GM23338 (cell line): ENCODE results near the gene NOP56. TPM values are rescaled to one million over a fixed set of nuclear protein-coding genes. Genes with fewer than 3 reads are reported as not detected.

Experiments used
- ATAC-seq: fragments of 200-7000 bp; cut with Tn5 transposase; 3 replicates; pipeline ENCODE4 v1.9.1; 2020
- DNase-seq: peaks from one replicate; pipeline ENCODE4 v3.0.0-alpha.2; 2015; ENCODE audit warnings: low spot score
- H2AFZ ChIP-seq: fragments of 200-600 bp; sonication (generic); 2 replicates; pipeline ENCODE4 v1.8.0; 2016; ENCODE audit warnings: antibody characterized with exemption, mild to moderate bottlenecking, moderate library complexity
- H3F3A ChIP-seq: fragments of 200-600 bp; sonication (generic); replicated peaks from 2 replicates; pipeline ENCODE4 v1.8.0; 2017; ENCODE audit warnings: antibody characterized with exemption, mixed run types, low read depth
- H3K27ac ChIP-seq: fragments of 200-600 bp; sonication (generic); 2 replicates; pipeline ENCODE4 v1.6.1; 2016; ENCODE audit warnings: low read depth
- H3K27me3 ChIP-seq: fragments of 200-600 bp; sonication (generic); 2 replicates; pipeline ENCODE4 v1.8.0; 2016; ENCODE audit warnings: mild to moderate bottlenecking, mixed run types, moderate library complexity; ENCODE audit not compliant: insufficient read depth
- H3K36me3 ChIP-seq: fragments of 200-600 bp; sonication (generic); 2 replicates; pipeline ENCODE4 v1.8.0; 2016; ENCODE audit warnings: mild to moderate bottlenecking; ENCODE audit not compliant: insufficient read depth
- H3K4me1 ChIP-seq: fragments of 200-600 bp; sonication (generic); 2 replicates; pipeline ENCODE4 v1.8.0; 2016; ENCODE audit warnings: mild to moderate bottlenecking, moderate library complexity; ENCODE audit not compliant: insufficient read depth
- H3K4me2 ChIP-seq: fragments of 200-600 bp; sonication (generic); 2 replicates; pipeline ENCODE4 v1.7.1; 2017; ENCODE audit warnings: mixed run types
- H3K4me3 ChIP-seq: fragments of 200-600 bp; sonication (generic); 2 replicates; pipeline ENCODE4 v1.6.1; 2016; ENCODE audit warnings: mixed run types
- H3K79me2 ChIP-seq: fragments of 200-600 bp; sonication (generic); replicated peaks from 2 replicates; pipeline ENCODE4 v1.8.0; 2017; ENCODE audit warnings: mild to moderate bottlenecking; ENCODE audit not compliant: insufficient read depth
- H3K9me2 ChIP-seq: fragments of 200-600 bp; sonication (generic); 2 replicates; pipeline ENCODE4 v1.8.0; 2017; ENCODE audit not compliant: insufficient read depth
- H4K20me1 ChIP-seq: fragments of 200-600 bp; sonication (generic); replicated peaks from 2 replicates; pipeline ENCODE4 v1.8.0; 2017; ENCODE audit warnings: mild to moderate bottlenecking; ENCODE audit not compliant: insufficient read depth
- H3K27ac Mint-ChIP-seq: 2 replicates; pipeline ENCODE4 v1.8.0; 2020; ENCODE audit warnings: inconsistent platforms, mild to moderate bottlenecking, moderate library complexity, mixed read lengths
- H3K27me3 Mint-ChIP-seq: 3 replicates; pipeline ENCODE4 v1.8.0; 2022; ENCODE audit warnings: low read depth, mild to moderate bottlenecking, moderate library complexity, mixed read lengths, inconsistent platforms; ENCODE audit not compliant: insufficient read depth, poor library complexity
- H3K36me3 Mint-ChIP-seq: 3 replicates; pipeline ENCODE4 v1.8.0; 2021; ENCODE audit warnings: low read depth, mild to moderate bottlenecking, inconsistent platforms, moderate library complexity, mixed read lengths
- H3K4me1 Mint-ChIP-seq: 3 replicates; pipeline ENCODE4 v1.8.0; 2020; ENCODE audit warnings: mild to moderate bottlenecking, inconsistent platforms, mixed read lengths
- H3K4me3 Mint-ChIP-seq: 3 replicates; pipeline ENCODE4 v1.8.0; 2021; ENCODE audit warnings: moderate library complexity, mild to moderate bottlenecking, inconsistent platforms, mixed read lengths
- H3K9me3 Mint-ChIP-seq: 3 replicates; pipeline ENCODE4 v1.8.0; 2020; ENCODE audit warnings: moderate library complexity, mild to moderate bottlenecking, inconsistent platforms, mixed read lengths
- CREB1 ChIP-seq: fragments of 250-450 bp; sonication (Bioruptor Pico); IDR thresholded peaks from 2 replicates; pipeline ENCODE4 v1.5.0; 2020; ENCODE audit warnings: low read depth, mild to moderate bottlenecking, moderate library complexity
- EZH2phosphoT487 ChIP-seq: fragments of 200-600 bp; sonication (generic); IDR thresholded peaks from one replicate; pipeline ENCODE4 v1.8.1; 2018; ENCODE audit warnings: antibody characterized with exemption; ENCODE audit not compliant: unreplicated experiment
- JUNB ChIP-seq: IDR thresholded peaks from one replicate; pipeline ENCODE4 v1.6.1; 2016; ENCODE audit warnings: antibody characterized with exemption; ENCODE audit not compliant: unreplicated experiment
- NANOG ChIP-seq: IDR thresholded peaks from 2 replicates; pipeline ENCODE4 v1.6.1; 2016; ENCODE audit warnings: antibody characterized with exemption, borderline replicate concordance
- POLR2AphosphoS5 ChIP-seq: IDR thresholded peaks from 2 replicates; pipeline ENCODE4 v1.6.1; 2016; ENCODE audit warnings: antibody characterized with exemption, low read depth
- STAT1 ChIP-seq: IDR thresholded peaks from one replicate; pipeline ENCODE4 v1.6.1; 2016; ENCODE audit warnings: antibody characterized with exemption; ENCODE audit not compliant: unreplicated experiment
- ZNF114 ChIP-seq: fragments of 250-450 bp; sonication (Bioruptor Pico); IDR thresholded peaks from 2 replicates; pipeline ENCODE4 v1.5.0; 2020; ENCODE audit warnings: mild to moderate bottlenecking, moderate library complexity
- ZNF331 ChIP-seq: fragments of 250-450 bp; sonication (Bioruptor Pico); IDR thresholded peaks from 2 replicates; pipeline ENCODE4 v1.5.0; 2020; ENCODE audit warnings: low read depth, mild to moderate bottlenecking, moderate library complexity
- polyA plus RNA-seq: library from polyadenylated mRNA; unstranded; fragments of >200 nt; fragmentation: Nextera tagmentation; extraction: Ambion mirVana; gene quantifications from 2 replicates; pipeline ENCODE4 v1.2.1, GENCODE V29; 2016
- total RNA-seq: library from RNA; depleted of rRNA; stranded (reverse); fragments of >200 nt; shearing (Covaris generic); gene quantifications from 2 replicates; pipeline ENCODE4 v1.2.3, GENCODE V29; 2014
- TF ChIP-seq, protein P1 (sequence below): IDR thresholded peaks from 2 replicates; pipeline ENCODE4 v1.6.1; 2016; ENCODE audit warnings: antibody characterized with exemption
- TF ChIP-seq, protein P2 (sequence below): fragments of 250-450 bp; sonication (Bioruptor Pico); IDR thresholded peaks from 2 replicates; pipeline ENCODE4 v1.5.0; 2020; ENCODE audit warnings: mild to moderate bottlenecking, moderate library complexity

NOP56 gene
- total and polyA plus RNA-seq, 2 experiments from 2014 or later = 447 to 576 TPM

DNA sequence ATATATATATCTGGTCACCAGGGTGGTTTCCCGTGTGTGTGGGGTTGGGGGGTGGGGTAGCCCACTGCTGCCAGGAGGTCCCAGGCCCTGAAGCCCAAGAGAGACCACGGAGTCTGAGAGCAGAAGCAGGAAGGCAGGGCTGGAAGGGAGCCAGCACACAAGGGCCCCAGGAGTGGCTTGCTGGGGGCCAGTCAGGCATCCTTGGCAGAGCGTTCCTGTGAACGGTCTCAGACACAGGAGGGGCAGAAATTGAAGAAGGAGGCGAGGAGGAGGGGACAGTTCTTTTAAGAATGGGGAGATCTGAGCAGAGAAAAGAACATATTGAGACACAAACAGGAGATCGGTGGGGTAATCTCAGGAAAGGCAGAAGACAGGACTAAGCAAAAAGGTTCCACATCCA lies 38.3 kb downstream of the NOP56 start:
- H3K36me3 Mint-ChIP-seq = peaks cover 7% of the 10 kb centered on the region; the same call in 1 of the 3 replicates
- H3K27ac ChIP-seq = no peak overlapping the region
- no peaks in the 10 kb centered on the region for H3K9me2 ChIP-seq
- H2AFZ ChIP-seq = no peak overlapping the region
- peaks cover 7% of the 10 kb centered on the region; the same call in 1 of the 2 replicates for H3F3A ChIP-seq
- H3K36me3 ChIP-seq = no peaks in the 10 kb centered on the region
- H3K4me1 Mint-ChIP-seq = peaks cover 30% of the 10 kb centered on the region
- no peak overlapping the region for H3K27ac Mint-ChIP-seq
- peak overlapping the region; percentile 83; the same call in 1 of the 3 replicates for H3K4me3 Mint-ChIP-seq
- H3K9me3 Mint-ChIP-seq = peaks cover 9% of the 10 kb centered on the region; the same call in 2 of the 3 replicates
- no peaks in the 10 kb centered on the region for H3K79me2 ChIP-seq
- peaks cover 11% of the 10 kb centered on the region; the same call in 1 of the 2 replicates for H4K20me1 ChIP-seq
- H3K27me3 ChIP-seq = peaks cover 87% of the 10 kb centered on the region
- no peak overlapping the region for H3K4me3 ChIP-seq
- H3K4me2 ChIP-seq = no peak overlapping the region
- TF ChIP-seq ZNF114 (no peak), ZNF331 (no peak), STAT1 (no peak), NANOG (no peak), POLR2AphosphoS5 (no peak), CREB1 (no peak), JUNB (no peak), EZH2phosphoT487 (no peak)
- TF ChIP-seq, protein P1, sequence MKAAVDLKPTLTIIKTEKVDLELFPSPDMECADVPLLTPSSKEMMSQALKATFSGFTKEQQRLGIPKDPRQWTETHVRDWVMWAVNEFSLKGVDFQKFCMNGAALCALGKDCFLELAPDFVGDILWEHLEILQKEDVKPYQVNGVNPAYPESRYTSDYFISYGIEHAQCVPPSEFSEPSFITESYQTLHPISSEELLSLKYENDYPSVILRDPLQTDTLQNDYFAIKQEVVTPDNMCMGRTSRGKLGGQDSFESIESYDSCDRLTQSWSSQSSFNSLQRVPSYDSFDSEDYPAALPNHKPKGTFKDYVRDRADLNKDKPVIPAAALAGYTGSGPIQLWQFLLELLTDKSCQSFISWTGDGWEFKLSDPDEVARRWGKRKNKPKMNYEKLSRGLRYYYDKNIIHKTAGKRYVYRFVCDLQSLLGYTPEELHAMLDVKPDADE = no peak
- TF ChIP-seq, protein P2, sequence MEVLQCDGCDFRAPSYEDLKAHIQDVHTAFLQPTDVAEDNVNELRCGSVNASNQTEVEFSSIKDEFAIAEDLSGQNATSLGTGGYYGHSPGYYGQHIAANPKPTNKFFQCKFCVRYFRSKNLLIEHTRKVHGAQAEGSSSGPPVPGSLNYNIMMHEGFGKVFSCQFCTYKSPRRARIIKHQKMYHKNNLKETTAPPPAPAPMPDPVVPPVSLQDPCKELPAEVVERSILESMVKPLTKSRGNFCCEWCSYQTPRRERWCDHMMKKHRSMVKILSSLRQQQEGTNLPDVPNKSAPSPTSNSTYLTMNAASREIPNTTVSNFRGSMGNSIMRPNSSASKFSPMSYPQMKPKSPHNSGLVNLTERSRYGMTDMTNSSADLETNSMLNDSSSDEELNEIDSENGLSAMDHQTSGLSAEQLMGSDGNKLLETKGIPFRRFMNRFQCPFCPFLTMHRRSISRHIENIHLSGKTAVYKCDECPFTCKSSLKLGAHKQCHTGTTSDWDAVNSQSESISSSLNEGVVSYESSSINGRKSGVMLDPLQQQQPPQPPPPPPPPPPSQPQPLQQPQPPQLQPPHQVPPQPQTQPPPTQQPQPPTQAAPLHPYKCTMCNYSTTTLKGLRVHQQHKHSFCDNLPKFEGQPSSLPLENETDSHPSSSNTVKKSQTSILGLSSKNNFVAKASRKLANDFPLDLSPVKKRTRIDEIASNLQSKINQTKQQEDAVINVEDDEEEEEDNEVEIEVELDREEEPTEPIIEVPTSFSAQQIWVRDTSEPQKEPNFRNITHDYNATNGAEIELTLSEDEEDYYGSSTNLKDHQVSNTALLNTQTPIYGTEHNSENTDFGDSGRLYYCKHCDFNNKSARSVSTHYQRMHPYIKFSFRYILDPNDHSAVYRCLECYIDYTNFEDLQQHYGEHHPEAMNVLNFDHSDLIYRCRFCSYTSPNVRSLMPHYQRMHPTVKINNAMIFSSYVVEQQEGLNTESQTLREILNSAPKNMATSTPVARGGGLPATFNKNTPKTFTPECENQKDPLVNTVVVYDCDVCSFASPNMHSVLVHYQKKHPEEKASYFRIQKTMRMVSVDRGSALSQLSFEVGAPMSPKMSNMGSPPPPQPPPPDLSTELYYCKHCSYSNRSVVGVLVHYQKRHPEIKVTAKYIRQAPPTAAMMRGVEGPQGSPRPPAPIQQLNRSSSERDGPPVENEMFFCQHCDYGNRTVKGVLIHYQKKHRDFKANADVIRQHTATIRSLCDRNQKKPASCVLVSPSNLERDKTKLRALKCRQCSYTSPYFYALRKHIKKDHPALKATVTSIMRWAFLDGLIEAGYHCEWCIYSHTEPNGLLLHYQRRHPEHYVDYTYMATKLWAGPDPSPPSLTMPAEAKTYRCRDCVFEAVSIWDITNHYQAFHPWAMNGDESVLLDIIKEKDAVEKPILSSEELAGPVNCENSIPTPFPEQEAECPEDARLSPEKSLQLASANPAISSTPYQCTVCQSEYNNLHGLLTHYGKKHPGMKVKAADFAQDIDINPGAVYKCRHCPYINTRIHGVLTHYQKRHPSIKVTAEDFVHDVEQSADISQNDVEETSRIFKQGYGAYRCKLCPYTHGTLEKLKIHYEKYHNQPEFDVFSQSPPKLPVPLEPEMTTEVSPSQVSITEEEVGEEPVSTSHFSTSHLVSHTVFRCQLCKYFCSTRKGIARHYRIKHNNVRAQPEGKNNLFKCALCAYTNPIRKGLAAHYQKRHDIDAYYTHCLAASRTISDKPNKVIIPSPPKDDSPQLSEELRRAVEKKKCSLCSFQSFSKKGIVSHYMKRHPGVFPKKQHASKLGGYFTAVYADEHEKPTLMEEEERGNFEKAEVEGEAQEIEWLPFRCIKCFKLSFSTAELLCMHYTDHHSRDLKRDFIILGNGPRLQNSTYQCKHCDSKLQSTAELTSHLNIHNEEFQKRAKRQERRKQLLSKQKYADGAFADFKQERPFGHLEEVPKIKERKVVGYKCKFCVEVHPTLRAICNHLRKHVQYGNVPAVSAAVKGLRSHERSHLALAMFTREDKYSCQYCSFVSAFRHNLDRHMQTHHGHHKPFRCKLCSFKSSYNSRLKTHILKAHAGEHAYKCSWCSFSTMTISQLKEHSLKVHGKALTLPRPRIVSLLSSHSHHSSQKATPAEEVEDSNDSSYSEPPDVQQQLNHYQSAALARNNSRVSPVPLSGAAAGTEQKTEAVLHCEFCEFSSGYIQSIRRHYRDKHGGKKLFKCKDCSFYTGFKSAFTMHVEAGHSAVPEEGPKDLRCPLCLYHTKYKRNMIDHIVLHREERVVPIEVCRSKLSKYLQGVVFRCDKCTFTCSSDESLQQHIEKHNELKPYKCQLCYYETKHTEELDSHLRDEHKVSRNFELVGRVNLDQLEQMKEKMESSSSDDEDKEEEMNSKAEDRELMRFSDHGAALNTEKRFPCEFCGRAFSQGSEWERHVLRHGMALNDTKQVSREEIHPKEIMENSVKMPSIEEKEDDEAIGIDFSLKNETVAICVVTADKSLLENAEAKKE (CRISPR knock-in tag) = no peak
- H3K4me1 ChIP-seq = peaks cover 21% of the 10 kb centered on the region; the same call in 1 of the 2 replicates
- H3K27me3 Mint-ChIP-seq = peaks cover 73% of the 10 kb centered on the region
- DNase-seq (no peak), ATAC-seq (no peak)
